Purkinje cell (primary cell): ENCODE results near the gene ZBTB49. TPM values are rescaled to one million over a fixed set of nuclear protein-coding genes. Genes with fewer than 3 reads are reported as not detected.

Source experiments
- polyA plus RNA-seq: library from polyadenylated mRNA; unstranded; fragments of >200 nt; fragmentation: Nextera tagmentation; gene quantifications from 2 replicates; pipeline ENCODE4 v1.2.1, GENCODE V29; 2014

ZBTB49 gene, protein sequence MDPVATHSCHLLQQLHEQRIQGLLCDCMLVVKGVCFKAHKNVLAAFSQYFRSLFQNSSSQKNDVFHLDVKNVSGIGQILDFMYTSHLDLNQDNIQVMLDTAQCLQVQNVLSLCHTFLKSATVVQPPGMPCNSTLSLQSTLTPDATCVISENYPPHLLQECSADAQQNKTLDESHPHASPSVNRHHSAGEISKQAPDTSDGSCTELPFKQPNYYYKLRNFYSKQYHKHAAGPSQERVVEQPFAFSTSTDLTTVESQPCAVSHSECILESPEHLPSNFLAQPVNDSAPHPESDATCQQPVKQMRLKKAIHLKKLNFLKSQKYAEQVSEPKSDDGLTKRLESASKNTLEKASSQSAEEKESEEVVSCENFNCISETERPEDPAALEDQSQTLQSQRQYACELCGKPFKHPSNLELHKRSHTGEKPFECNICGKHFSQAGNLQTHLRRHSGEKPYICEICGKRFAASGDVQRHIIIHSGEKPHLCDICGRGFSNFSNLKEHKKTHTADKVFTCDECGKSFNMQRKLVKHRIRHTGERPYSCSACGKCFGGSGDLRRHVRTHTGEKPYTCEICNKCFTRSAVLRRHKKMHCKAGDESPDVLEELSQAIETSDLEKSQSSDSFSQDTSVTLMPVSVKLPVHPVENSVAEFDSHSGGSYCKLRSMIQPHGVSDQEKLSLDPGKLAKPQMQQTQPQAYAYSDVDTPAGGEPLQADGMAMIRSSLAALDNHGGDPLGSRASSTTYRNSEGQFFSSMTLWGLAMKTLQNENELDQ
- polyA plus RNA-seq: 0.52 TPM in 1 of 2 replicates, not detected in the other

GRCh38 chr4:4289941-4290850 lies at the start of gene ZBTB49, which contains the start of gene LYAR:
ZBTB49 (plus strand) TSS chr4:4290251; CDS start chr4:4299946, 9,695 bp downstream.
LYAR (minus strand) TSS chr4:4290154; CDS start chr4:4283742, 6,412 bp downstream.

GRCh38 chr4:4248029-4248884 lies 41.8 kb upstream of the ZBTB49 start, which contains the start of gene TMEM128:
TMEM128 (minus strand) TSS chr4:4248223; CDS start chr4:4248202, 21 bp downstream.

Other genes starting within 250 kb of the ZBTB49 start
- not detected in 2 replicates for gene OTOP1, start 63.3 kb upstream of the ZBTB49 start, polyA plus RNA-seq
- gene TMEM128, start 42.0 kb upstream of the ZBTB49 start, polyA plus RNA-seq: 17.5 and 32.6 TPM in 2 replicates
- gene LYAR, start 97 bp upstream of the ZBTB49 start, polyA plus RNA-seq: 4.0 and 5.3 TPM in 2 replicates
- 1,066 and 1,375 TPM in 2 replicates for gene NSG1, start 96.9 kb downstream of the ZBTB49 start, polyA plus RNA-seq